T-cell (primary cell): ENCODE measurements around the gene MDH2. TPM values are rescaled to one million over a fixed set of nuclear protein-coding genes. Genes with fewer than 3 reads are reported as not detected.
"Not testable (repeated sequence)": the region's sequence is repeated elsewhere in the genome, so short reads cannot be mapped to it uniquely, and the experiment has no call there.

Experiments used
- ATAC-seq, 4 experiments: fragments of 200-7000 bp in 3 of 4; fragments of 150-1000 bp in 1 of 4; cut with Tn5 transposase; replicated peaks in 1 of 4; 1 replicate in 3 of 4; 2 replicates in 1 of 4; pipeline ENCODE4 v1.10.0; 2021; ENCODE audit warnings: moderate library complexity in 3 of 4, mild to moderate bottlenecking in 2 of 4, moderate number of reproducible peaks in 1 of 4
- CTCF ChIA-PET, 2 donors: fragments of 300-600 bp; sonication (Branson Sonifier 250); formaldehyde crosslinking; loops; one replicate each; lab custom pipeline; 2022; ENCODE audit warnings: antibody characterized with exemption in 2 of 2; lab: Charles Lee
- POLR2A ChIA-PET, 2 donors: fragments of 300-600 bp; sonication (Branson Sonifier 250); formaldehyde crosslinking; loops; one replicate each; lab custom pipeline; 2022; ENCODE audit warnings: antibody characterized with exemption in 2 of 2; lab: Charles Lee
- DNase-seq, 35 experiments: peaks; one replicate each; pipeline versions ENCODE4 v3.0.0 to v3.0.0-alpha.2; 2013 to 2023
- H3K27ac ChIP-seq: one replicate; pipeline ENCODE4 v1.5.1; 2013; ENCODE audit warnings: low read length
- H3K27me3 ChIP-seq, 2 experiments: replicated peaks in 1 of 2; 1 replicate in 1 of 2; 2 replicates in 1 of 2; pipeline versions ENCODE4 v1.6.1 to v1.7.0; 2013; ENCODE audit warnings: low read length in 1 of 2, mixed read lengths in 1 of 2; ENCODE audit not compliant: control insufficient read depth in 2 of 2, insufficient read depth in 2 of 2; ENCODE audit errors: extremely low read depth in 1 of 2
- H3K36me3 ChIP-seq, 2 donors: 1 replicate in 1 of 2; 2 replicates in 1 of 2; pipeline versions ENCODE4 v1.6.1 to v1.7.0; 2013; ENCODE audit warnings: low read length in 1 of 2; ENCODE audit not compliant: control insufficient read depth in 2 of 2, insufficient read depth in 1 of 2; ENCODE audit errors: extremely low read depth in 1 of 2
- H3K4me1 ChIP-seq, 2 experiments: 1 replicate in 1 of 2; 2 replicates in 1 of 2; pipeline versions ENCODE4 v1.6.1 to v1.7.0; 2013; ENCODE audit warnings: low read length in 2 of 2, mixed read lengths in 1 of 2; ENCODE audit not compliant: insufficient read depth in 2 of 2, control insufficient read depth in 1 of 2; ENCODE audit errors: extremely low read depth in 1 of 2
- H3K4me3 ChIP-seq, 2 donors: 1 replicate in 1 of 2; 2 replicates in 1 of 2; pipeline versions ENCODE4 v1.5.1 to v1.7.0; 2013; ENCODE audit warnings: mild to moderate bottlenecking in 2 of 2, low read length in 1 of 2, moderate library complexity in 1 of 2; ENCODE audit not compliant: control insufficient read depth in 1 of 2; ENCODE audit errors: extremely low read depth in 1 of 2
- H3K9me3 ChIP-seq: 2 replicates; pipeline ENCODE4 v1.7.0; 2013
- H3K27ac Mint-ChIP-seq, 2 donors: one replicate each; pipeline ENCODE4 v1.8.0; 2020 to 2021; ENCODE audit warnings: mild to moderate bottlenecking in 2 of 2, mixed read lengths in 2 of 2
- H3K27me3 Mint-ChIP-seq, 2 donors: one replicate each; pipeline ENCODE4 v1.8.0; 2021 to 2022; ENCODE audit warnings: mixed read lengths in 2 of 2
- H3K36me3 Mint-ChIP-seq: one replicate; pipeline ENCODE4 v1.8.0; 2021; ENCODE audit warnings: mixed read lengths
- H3K4me1 Mint-ChIP-seq, 3 donors: one replicate each; pipeline ENCODE4 v1.8.0; 2020 to 2022; ENCODE audit warnings: mixed read lengths in 3 of 3, mild to moderate bottlenecking in 1 of 3
- H3K4me3 Mint-ChIP-seq, 3 donors: one replicate each; pipeline ENCODE4 v1.8.0; 2020 to 2022; ENCODE audit warnings: mild to moderate bottlenecking in 3 of 3, mixed read lengths in 3 of 3, moderate library complexity in 3 of 3
- H3K9me3 Mint-ChIP-seq, 3 donors: one replicate each; pipeline ENCODE4 v1.8.0; 2020 to 2022; ENCODE audit warnings: mixed read lengths in 3 of 3
- WGBS: methylation state at CpG from one replicate; pipeline ENCODE4 v1.1.5; 2013; ENCODE audit warnings: missing lambda C conversion rate; ENCODE audit not compliant: insufficient coverage; 5-methylcytosine and 5-hydroxymethylcytosine counted together
- total RNA-seq, 35 experiments: library from RNA in 6 of 35; stranded (reverse) in 6 of 35; fragments of 120-200 nt in 1 of 35; gene quantifications; one replicate each; pipeline versions ENCODE4 v1.2.1 to v1.2.4 and lab custom pipeline; 2013 to 2026

The MDH2 gene
- total RNA-seq, 5 donors from 2014 or later (not counting 1 experiment from before 2014, with no cell fraction given), result 72.0 to 113 (median 93.6) TPM

GRCh38 chr7:76008156-76008687 lies 39.7 kb upstream of the MDH2 start:
- 16% methylated on average over 5 of the region's 8 CpGs for WGBS
- no peak overlapping the region for H3K27ac ChIP-seq
- peak in 3 of 35 experiments; percentile 12 to 51 (median 15) for DNase-seq

GRCh38 chr7:76009672-76010600 lies 38.0 kb upstream of the MDH2 start:
- peaks cover 25 to 35% (median 28%) of the 10 kb centered on the region in 3 donors for H3K4me1 Mint-ChIP-seq
- peak overlapping the region in 1 of 2 donors; percentile 43 for H3K27ac Mint-ChIP-seq
- H3K9me3 ChIP-seq, result no peaks in the 10 kb centered on the region
- ATAC-seq (no peak), DNase-seq (no peak)
- CTCF ChIA-PET, result interaction anchor here in 1 of 2 donors (0.6 to 1.5 kb wide), 3 partner anchors 10 to 968 kb away, joined by 3 to 11 read pairs (median 5); no protein-coding TSS in a partner anchor
- no peaks in the 10 kb centered on the region for H3K27me3 Mint-ChIP-seq
- H3K4me1 ChIP-seq, result peaks cover 7 to 26% of the 10 kb centered on the region in 2 experiments
- POLR2A ChIA-PET, result interaction anchor here in 1 of 2 donors (0.6 kb wide), 1 partner anchor 168 kb away, joined by 3 read pairs; no protein-coding TSS in a partner anchor
- no peak overlapping the region for H3K27ac ChIP-seq
- peaks cover 23% of the 10 kb centered on the region for H3K36me3 Mint-ChIP-seq
- 95% methylated on average over 4 of the region's 11 CpGs for WGBS
- peak overlapping the region; percentile 39 to 62 (median 50) for H3K4me3 Mint-ChIP-seq
- H3K27me3 ChIP-seq, result peaks cover 0 to 6% of the 10 kb centered on the region in 2 experiments
- peaks cover 3 to 5% of the 10 kb centered on the region in 2 donors for H3K36me3 ChIP-seq
- no peaks in the 10 kb centered on the region for H3K9me3 Mint-ChIP-seq
- H3K4me3 ChIP-seq, result no peak overlapping the region

More at GRCh38 chr7:76008156-76008687, 39.7 kb upstream of the MDH2 start:
- no peaks in the 10 kb centered on the region for H3K9me3 ChIP-seq
- POLR2A ChIA-PET, result interaction anchor here in 1 of 2 donors (0.6 kb wide), 1 partner anchor 70 kb away, joined by 4 read pairs; no protein-coding TSS in a partner anchor
- Mint-ChIP-seq H3K9me3 (no peaks in the 10 kb centered on the region), H3K27ac (peak overlapping the region in 1 of 2 donors; percentile 37), H3K36me3 (peaks cover 23% of the 10 kb centered on the region), H3K4me1 (peaks cover 25 to 35% (median 28%) of the 10 kb centered on the region in 3 donors), H3K27me3 (no peaks in the 10 kb centered on the region), H3K4me3 (peak overlapping the region in 2 of 3 donors; percentile 5 to 62)
- CTCF ChIA-PET, result interaction anchor here in 1 of 2 donors (0.5 to 1.2 kb wide), 4 partner anchors 12 to 281 kb away, joined by 3 to 11 read pairs (median 6); no protein-coding TSS in a partner anchor
- peak; percentile 23 to 57 (median 45) for ATAC-seq
- peaks cover 0 to 6% of the 10 kb centered on the region in 2 experiments for H3K27me3 ChIP-seq
- H3K36me3 ChIP-seq, result peaks cover 5 to 11% of the 10 kb centered on the region in 2 donors
- H3K4me3 ChIP-seq, result no peak overlapping the region
- H3K4me1 ChIP-seq, result peaks cover 7 to 26% of the 10 kb centered on the region in 2 experiments

- Histone ChIP-seq H3K27me3 (peaks cover 0 to 6% of the 10 kb centered on the region in 2 experiments), H3K27ac (no peak overlapping the region), H3K4me1 (peaks cover 7 to 26% of the 10 kb centered on the region in 2 experiments), H3K36me3 (peaks cover 3 to 5% of the 10 kb centered on the region in 2 donors), H3K9me3 (no peaks in the 10 kb centered on the region), H3K4me3 (no peak overlapping the region)
- DNase-seq (no peak), ATAC-seq (no peak)
- H3K27me3 Mint-ChIP-seq, result no peaks in the 10 kb centered on the region
- peaks cover 25 to 35% (median 28%) of the 10 kb centered on the region in 3 donors for H3K4me1 Mint-ChIP-seq
- H3K9me3 Mint-ChIP-seq, result no peaks in the 10 kb centered on the region
- POLR2A ChIA-PET, result interaction anchor here in 1 of 2 donors (0.6 kb wide), 1 partner anchor 984 kb away, joined by 3 read pairs; no protein-coding TSS in a partner anchor
- H3K36me3 Mint-ChIP-seq, result peaks cover 29% of the 10 kb centered on the region
- 100% methylated on average over 4 of the region's 8 CpGs for WGBS
- CTCF ChIA-PET, result interaction anchor here in 1 of 2 donors (1.5 kb wide), 1 partner anchor 9 kb away, joined by 5 read pairs; no protein-coding TSS in a partner anchor
- H3K27ac Mint-ChIP-seq, result no peak overlapping the region
- H3K4me3 Mint-ChIP-seq, result no peak overlapping the region
These were observed 36.5 kb upstream of the MDH2 start for GRCh38 chr7:76011442-76011861.

GRCh38 chr7:76016191-76016947 lies 31.5 kb upstream of the MDH2 start:
- DNase-seq (no peak), ATAC-seq (no peak)
- Histone ChIP-seq H3K9me3 (no peaks in the 10 kb centered on the region), H3K4me3 (no peak overlapping the region), H3K4me1 (peaks cover 4 to 11% of the 10 kb centered on the region in 2 experiments), H3K27me3 (peaks cover 0 to 6% of the 10 kb centered on the region in 2 experiments), H3K36me3 (peaks cover 5 to 13% of the 10 kb centered on the region in 2 donors), H3K27ac (no peak overlapping the region)
- POLR2A ChIA-PET, result no interaction called here
- H3K9me3 Mint-ChIP-seq, result no peaks in the 10 kb centered on the region
- no peak overlapping the region for H3K27ac Mint-ChIP-seq
- H3K27me3 Mint-ChIP-seq, result no peaks in the 10 kb centered on the region
- H3K36me3 Mint-ChIP-seq, result peaks cover 40% of the 10 kb centered on the region
- CTCF ChIA-PET, result no interaction called here
- 100% methylated on average over 3 of the region's 13 CpGs for WGBS
- H3K4me1 Mint-ChIP-seq, result peaks cover 0 to 16% (median 13%) of the 10 kb centered on the region in 3 donors
- H3K4me3 Mint-ChIP-seq, result no peak overlapping the region

GRCh38 chr7:76018520-76018919 lies 29.4 kb upstream of the MDH2 start:
- CTCF ChIA-PET, result interaction anchor here in 1 of 2 donors (0.7 to 2.6 kb wide), 2 partner anchors 153 to 210 kb away, joined by 3 to 22 read pairs; no protein-coding TSS in a partner anchor

More at GRCh38 chr7:76018520-76018919, 29.4 kb upstream of the MDH2 start:
- POLR2A ChIA-PET, result interaction anchor here in 1 of 2 donors (0.7 kb wide), 1 partner anchor 25 kb away, joined by 3 read pairs; no protein-coding TSS in a partner anchor
- not testable (repeated sequence) for H3K4me3 ChIP-seq, H3K27me3 ChIP-seq, H3K27me3 Mint-ChIP-seq, H3K4me3 Mint-ChIP-seq, H3K9me3 Mint-ChIP-seq, H3K9me3 ChIP-seq, DNase-seq, H3K27ac Mint-ChIP-seq, ATAC-seq, H3K27ac ChIP-seq
- Histone ChIP-seq H3K4me1 (peaks cover 4 to 11% of the 10 kb centered on the region in 2 experiments), H3K36me3 (peaks cover 5 to 18% of the 10 kb centered on the region in 2 donors)
- H3K4me1 Mint-ChIP-seq, result peaks cover 0 to 15% (median 11%) of the 10 kb centered on the region in 3 donors
- H3K36me3 Mint-ChIP-seq, result peaks cover 43% of the 10 kb centered on the region
- WGBS, result 100% methylated on average over 2 of the region's 4 CpGs
